HepG2 (cell line): ENCODE results near the gene POFUT2. TPM values are rescaled to one million over a fixed set of nuclear protein-coding genes. Genes with fewer than 3 reads are reported as not detected.

Source experiments
- ATAC-seq: fragments of 200-7000 bp; cut with Tn5 transposase; 3 replicates; pipeline ENCODE4 v1.9.1; 2020; ENCODE audit warnings: mild to moderate bottlenecking, moderate library complexity
- BruUV-seq: library from RNA; stranded (reverse); fragments of 400-500 nt; replicated peaks from 2 replicates; lab custom pipeline; 2021; lab: Mats Ljungman, UMichigan
- CTCF ChIA-PET: fragments of 300-600 bp; formaldehyde crosslinking; extraction: SDS; loops from one replicate; lab custom pipeline; 2021; ENCODE audit warnings: low total read pairs, inconsistent platforms, low intra/inter-chr PET ratio; lab: Yijun Ruan, JAX
- POLR2A ChIA-PET: fragments of 350-600 bp; sonication (Branson Sonifier 250); formaldehyde crosslinking; loops from one replicate; lab custom pipeline; 2020; ENCODE audit warnings: antibody characterized with exemption, inconsistent platforms; lab: Yijun Ruan, JAX
- DNase-seq: peaks from one replicate; pipeline ENCODE4 v3.0.0-alpha.2; 2015; ENCODE audit warnings: low spot score
- FAIRE-seq: peaks from 3 replicates; lab custom pipeline; 2011; peaks lifted over from hg19 to GRCh38; lab: Jason Lieb, UNC
- H2AFZ ChIP-seq: one replicate; pipeline ENCODE4 v1.6.1; 2011; ENCODE audit warnings: low read length, inconsistent platforms
- H3K27ac ChIP-seq: fragments of 300-600 bp; 3 replicates; pipeline ENCODE4 v1.8.0; 2011; ENCODE audit warnings: mixed run types, mild to moderate bottlenecking, mixed read lengths, low read length, inconsistent platforms; ENCODE audit not compliant: insufficient read depth; ENCODE audit errors: extremely low read length
- H3K27me3 ChIP-seq, 2 experiments: fragments of 200-600 bp in 1 of 2; 2 replicates in 1 of 2; 3 replicates in 1 of 2; pipeline versions ENCODE4 v1.6.0 to v1.8.0; 2011; ENCODE audit warnings: low read length in 2 of 2, mild to moderate bottlenecking in 2 of 2, moderate library complexity in 2 of 2, inconsistent platforms in 1 of 2; ENCODE audit not compliant: insufficient read depth in 2 of 2, control insufficient read depth in 1 of 2
- H3K36me3 ChIP-seq, 2 experiments: fragments of 200-600 bp in 1 of 2; replicated peaks in 1 of 2; 2 replicates in 1 of 2; 3 replicates in 1 of 2; pipeline versions ENCODE4 v1.5.1 to v1.8.0; 2011; ENCODE audit warnings: low read length in 2 of 2, inconsistent platforms in 1 of 2; ENCODE audit not compliant: insufficient read depth in 2 of 2, control insufficient read depth in 1 of 2
- H3K4me1 ChIP-seq: 2 replicates; pipeline ENCODE4 v1.5.1; 2012; ENCODE audit warnings: low read length, inconsistent platforms; ENCODE audit not compliant: insufficient read depth
- H3K4me2 ChIP-seq: 2 replicates; pipeline ENCODE4 v1.6.0; 2011; ENCODE audit warnings: low read depth, low read length, inconsistent platforms
- H3K4me3 ChIP-seq, 3 experiments: fragments of 200-600 bp in 1 of 3; sonication (generic), shearing (Covaris generic) in 1 of 3; replicated peaks in 1 of 3; 2 replicates each; pipeline ENCODE4 v1.5.1; 2011 to 2016; ENCODE audit warnings: low read length in 3 of 3, inconsistent platforms in 2 of 3, low read depth in 2 of 3, mild to moderate bottlenecking in 2 of 3, control low read depth in 1 of 3, mixed read lengths in 1 of 3; ENCODE audit not compliant: insufficient read depth in 1 of 3
- H3K79me2 ChIP-seq: one replicate; pipeline ENCODE4 v1.6.1; 2011; ENCODE audit warnings: low read length, inconsistent platforms; ENCODE audit not compliant: insufficient read depth
- H3K9ac ChIP-seq: 2 replicates; pipeline ENCODE4 v1.6.0; 2011; ENCODE audit warnings: mild to moderate bottlenecking, low read depth, low read length, inconsistent platforms; ENCODE audit not compliant: insufficient read depth
- H3K9me3 ChIP-seq: 2 replicates; pipeline ENCODE4 v1.5.1; 2012; ENCODE audit warnings: mild to moderate bottlenecking, low read length
- H4K20me1 ChIP-seq: 2 replicates; pipeline ENCODE4 v1.6.0; 2011; ENCODE audit warnings: inconsistent platforms, mild to moderate bottlenecking, low read length, moderate library complexity; ENCODE audit not compliant: insufficient read depth
- ESRRA ChIP-seq: sonication (generic); formaldehyde crosslinking; IDR thresholded peaks from 2 replicates; pipeline ENCODE4 v1.5.1; 2020; ENCODE audit warnings: mild to moderate bottlenecking, low read depth, missing genetic modification reagents
- ETS1 ChIP-seq: sonication (generic); formaldehyde crosslinking; IDR thresholded peaks from 2 replicates; pipeline ENCODE4 v1.4.0; 2020; ENCODE audit warnings: missing genetic modification reagents
- GATA4 ChIP-seq: sonication (generic); IDR thresholded peaks from 2 replicates; pipeline ENCODE4 v1.6.1; 2016; ENCODE audit warnings: antibody characterized with exemption, low read depth, borderline replicate concordance
- GLI4 ChIP-seq: sonication (generic); formaldehyde crosslinking; IDR thresholded peaks from 2 replicates; pipeline ENCODE4 v1.5.1; 2020; ENCODE audit warnings: missing genetic modification reagents, mild to moderate bottlenecking, moderate library complexity, borderline replicate concordance
- KAT8 ChIP-seq: IDR thresholded peaks from 2 replicates; pipeline ENCODE4 v1.6.1; 2016; ENCODE audit warnings: missing genetic modification reagents, missing compliant biosample characterization
- NFE2L1 ChIP-seq: sonication (generic); formaldehyde crosslinking; IDR thresholded peaks from 2 replicates; pipeline ENCODE4 v1.4.0; 2020; ENCODE audit warnings: missing genetic modification reagents, mild to moderate bottlenecking, borderline replicate concordance
- PAX8 ChIP-seq: sonication (generic); formaldehyde crosslinking; IDR thresholded peaks from 2 replicates; pipeline ENCODE4 v1.8.0; 2022; ENCODE audit warnings: mild to moderate bottlenecking, missing genetic modification reagents, borderline replicate concordance
- PRDM15 ChIP-seq: sonication (generic); formaldehyde crosslinking; IDR thresholded peaks from 2 replicates; pipeline ENCODE4 v1.4.0; 2020; ENCODE audit warnings: missing genetic modification reagents
- RXRB ChIP-seq: IDR thresholded peaks from 2 replicates; pipeline ENCODE4 v1.6.1; 2016; ENCODE audit warnings: borderline replicate concordance, missing genetic modification reagents, missing compliant biosample characterization
- SNAPC2 ChIP-seq: sonication (generic); formaldehyde crosslinking; IDR thresholded peaks from 2 replicates; pipeline ENCODE4 v1.8.1; 2022; ENCODE audit warnings: mild to moderate bottlenecking, missing genetic modification reagents
- SP5 ChIP-seq: IDR thresholded peaks from 2 replicates; pipeline ENCODE4 v1.6.1; 2016; ENCODE audit warnings: low read depth, borderline replicate concordance
- ZFP41 ChIP-seq: sonication (generic); formaldehyde crosslinking; IDR thresholded peaks from 2 replicates; pipeline ENCODE4 v1.4.0; 2020; ENCODE audit warnings: mild to moderate bottlenecking, missing genetic modification reagents, borderline replicate concordance
- ZNF543 ChIP-seq: sonication (generic); formaldehyde crosslinking; IDR thresholded peaks from 2 replicates; pipeline ENCODE4 v1.4.0; 2020; ENCODE audit warnings: mild to moderate bottlenecking, missing genetic modification reagents
- ZNF556 ChIP-seq: sonication (generic); formaldehyde crosslinking; IDR thresholded peaks from 2 replicates; pipeline ENCODE4 v1.4.0; 2020; ENCODE audit warnings: mild to moderate bottlenecking, missing genetic modification reagents, borderline replicate concordance
- WGBS: methylation state at CpG from one replicate; pipeline ENCODE4 v1.1.6; 2017; ENCODE audit warnings: low lambda C conversion rate; 5-methylcytosine and 5-hydroxymethylcytosine counted together
- in situ Hi-C: cut with HindIII; loops from 2 replicates; pipeline ENCODE4 v1.10.0; 2017; ENCODE audit warnings: low pct_unique_long_range_greater_than_20kb; ENCODE audit not compliant: extremely low pct_ligation_motif_present
- intact Hi-C: fragments of 100-400 bp; cut with micrococcal nuclease; formaldehyde crosslinking; loops from one replicate; pipeline ENCODE4 v1.10.0; 2022; ENCODE audit not compliant: unreplicated experiment
- polyA plus RNA-seq, 8 experiments: library from polyadenylated mRNA; depleted of rRNA in 3 of 8; stranded (reverse) in 7 of 8; unstranded in 1 of 8; fragments of >200 nt; fragmentation: Illumina TruSeq in 4 of 8; extraction: Trizol in 4 of 8; gene quantifications; 2 replicates each; pipeline versions ENCODE4 v1.2.1 to v1.2.3, GENCODE V29; 2011 to 2016; ENCODE audit warnings: low read depth in 4 of 8, missing spikeins in 1 of 8, mixed read lengths in 1 of 8; ENCODE audit not compliant: insufficient read depth in 1 of 8
- total RNA-seq, 5 experiments: library from RNA; depleted of rRNA; stranded (reverse); fragments of >200 nt; fragmentation: Illumina TruSeq; extraction: Trizol; gene quantifications; 2 replicates each; pipeline ENCODE4 v1.2.3, GENCODE V29; 2016; ENCODE audit warnings: low read depth in 1 of 5

The POFUT2 gene
- total and polyA plus RNA-seq, 2 of the 13 experiments (the other 11 are each of a cell fraction or from before 2014, with no cell fraction given) = 22.8 to 24.0 TPM

- Histone ChIP-seq H3K79me2 (no peaks in the 10 kb centered on the region), H3K9me3 (no peaks in the 10 kb centered on the region), H4K20me1 (0 out of 2 replicates have a peak, but pooled peaks cover 3% of the 10 kb centered on the region), H3K4me1 (peaks cover 28% of the 10 kb centered on the region), H3K4me2 (no peak overlapping the region), H3K36me3 (peaks cover 10 to 31% of the 10 kb centered on the region in 2 experiments), H3K9ac (no peak overlapping the region), H3K27ac (no peak overlapping the region), H3K27me3 (peaks cover 9 to 26% of the 10 kb centered on the region in 2 experiments; a peak in 4 of 5 replicates), H2AFZ (no peak overlapping the region), H3K4me3 (no peak overlapping the region)
- intact Hi-C loops = no loop called here
- TF ChIP-seq GLI4 (no peak), PAX8 (CRISPR knock-in tag) (no peak), PRDM15 (CRISPR knock-in tag) (no peak)
- ATAC-seq (no peak), FAIRE-seq (no peak), DNase-seq (no peak)
- in situ Hi-C loops = no loop called here
- POLR2A ChIA-PET = no interaction called here
- CTCF ChIA-PET = no interaction called here
- 89% methylated on average over 7 of the region's 7 CpGs for WGBS
- no TSS peak for BruUV-seq
These were observed 25.6 kb downstream of the POFUT2 start for GRCh38 chr21:45262041-45262581.

- Histone ChIP-seq H2AFZ (no peak overlapping the region), H3K27me3 (peaks cover 13 to 36% of the 10 kb centered on the region in 2 experiments), H3K4me2 (no peak overlapping the region), H3K4me3 (no peak overlapping the region), H4K20me1 (0 out of 2 replicates have a peak, but pooled peaks cover 3% of the 10 kb centered on the region), H3K9me3 (no peaks in the 10 kb centered on the region), H3K9ac (no peak overlapping the region), H3K4me1 (peaks cover 38% of the 10 kb centered on the region), H3K36me3 (peaks cover 8 to 27% of the 10 kb centered on the region in 2 experiments; a peak in 4 of 5 replicates), H3K27ac (no peak overlapping the region), H3K79me2 (no peaks in the 10 kb centered on the region)
- 91% methylated on average over 10 of the region's 10 CpGs for WGBS
- CTCF ChIA-PET = no interaction called here
- no TSS peak for BruUV-seq
- POLR2A ChIA-PET = no interaction called here
- ATAC-seq = no peak
- DNase-seq = no peak
- no peak for FAIRE-seq
- in situ Hi-C loops = no loop called here
- intact Hi-C loops = no loop called here
- TF ChIP-seq ZNF556 (CRISPR knock-in tag) (no peak), GATA4 (no peak), ZNF543 (CRISPR knock-in tag) (no peak), SP5 (CRISPR knock-in tag) (no peak), ESRRA (CRISPR knock-in tag) (no peak), SNAPC2 (CRISPR knock-in tag) (no peak), ETS1 (no peak), NFE2L1 (no peak), KAT8 (CRISPR knock-in tag) (no peak), ZFP41 (CRISPR knock-in tag) (no peak), RXRB (CRISPR knock-in tag) (no peak)
These were observed 26.6 kb downstream of the POFUT2 start for GRCh38 chr21:45261093-45261492.
